Lower leg skin (tissue), 4 donors: ENCODE results near the gene EEF1AKMT2. TPM values are rescaled to one million over a fixed set of nuclear protein-coding genes. Genes with fewer than 3 reads are reported as not detected.

ENCODE experiments used
- DNase-seq, 2 donors: peaks; one replicate each; pipeline ENCODE4 v3.0.0-alpha.2; 2019; ENCODE audit warnings: low spot score in 2 of 2
- H3K4me3 ChIP-seq: fragments of 200-600 bp; sonication (generic); 2 replicates; pipeline ENCODE4 v1.5.1; 2017; ENCODE audit warnings: mild to moderate bottlenecking, low read depth; ENCODE audit not compliant: poor library complexity, severe bottlenecking
- POLR2A ChIP-seq, 2 donors: fragments of 450-650 bp; IDR thresholded peaks; one replicate each; pipeline ENCODE4 v1.6.1; 2016 to 2017; ENCODE audit warnings: antibody characterized with exemption in 2 of 2, mild to moderate bottlenecking in 1 of 2, moderate library complexity in 1 of 2
- WGBS, 2 donors: methylation state at CpG; one replicate each; pipeline ENCODE4 v1.1.5; 2018; 5-methylcytosine and 5-hydroxymethylcytosine counted together
- intact Hi-C: fragments of 100-400 bp; cut with DNase I; formaldehyde crosslinking; loops from one replicate; pipeline ENCODE4 v1.15.0; 2023; ENCODE audit warnings: low total_unique reads
- total RNA-seq, 4 donors: library from RNA; depleted of rRNA; stranded (reverse); fragments of >200 nt; gene quantifications; one replicate each; pipeline ENCODE4 v1.1.0, GENCODE V29; 2016
- TF ChIP-seq, protein P1 (sequence below), 3 donors: fragments of 450-650 bp; IDR thresholded peaks; one replicate each; pipeline ENCODE4 v1.5.1; 2016; ENCODE audit warnings: antibody characterized with exemption in 3 of 3, mild to moderate bottlenecking in 3 of 3, moderate library complexity in 2 of 3

The EEF1AKMT2 gene
- total RNA-seq, 4 donors from 2014 or later = 10.6 to 18.8 (median 14.4) TPM

DNA sequence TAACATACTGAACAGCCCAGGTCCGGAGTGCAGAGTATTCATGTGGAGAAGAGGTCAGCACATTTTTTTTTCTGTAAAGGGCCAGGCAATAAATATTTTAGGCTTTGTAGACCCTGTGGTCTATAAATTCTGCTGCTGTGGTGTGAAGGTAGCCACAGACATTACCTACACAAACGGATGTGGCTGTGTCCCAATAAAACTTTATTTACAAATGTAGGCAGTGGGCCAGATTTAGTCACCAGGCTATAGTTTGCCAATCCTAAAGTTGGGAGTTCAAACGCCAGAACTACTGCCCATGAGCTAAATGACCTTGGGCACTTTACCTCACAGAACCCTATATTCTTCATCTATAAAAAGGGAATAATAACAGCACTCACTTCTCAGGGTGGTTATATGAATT is 60.9 kb downstream of the EEF1AKMT2 start:
- intact Hi-C loops = loop anchor here (10.0 kb wide), 1 partner anchor 106 kb away; no protein-coding TSS in a partner anchor
- 69 to 74% methylated on average over 3 of the region's 3 CpGs for WGBS, 2 donors
- no peak for DNase-seq
- H3K4me3 ChIP-seq = no peak overlapping the region
- TF ChIP-seq POLR2A (IDR thresholded peaks at IDR 0.05) = no peak
- TF ChIP-seq, protein P1, sequence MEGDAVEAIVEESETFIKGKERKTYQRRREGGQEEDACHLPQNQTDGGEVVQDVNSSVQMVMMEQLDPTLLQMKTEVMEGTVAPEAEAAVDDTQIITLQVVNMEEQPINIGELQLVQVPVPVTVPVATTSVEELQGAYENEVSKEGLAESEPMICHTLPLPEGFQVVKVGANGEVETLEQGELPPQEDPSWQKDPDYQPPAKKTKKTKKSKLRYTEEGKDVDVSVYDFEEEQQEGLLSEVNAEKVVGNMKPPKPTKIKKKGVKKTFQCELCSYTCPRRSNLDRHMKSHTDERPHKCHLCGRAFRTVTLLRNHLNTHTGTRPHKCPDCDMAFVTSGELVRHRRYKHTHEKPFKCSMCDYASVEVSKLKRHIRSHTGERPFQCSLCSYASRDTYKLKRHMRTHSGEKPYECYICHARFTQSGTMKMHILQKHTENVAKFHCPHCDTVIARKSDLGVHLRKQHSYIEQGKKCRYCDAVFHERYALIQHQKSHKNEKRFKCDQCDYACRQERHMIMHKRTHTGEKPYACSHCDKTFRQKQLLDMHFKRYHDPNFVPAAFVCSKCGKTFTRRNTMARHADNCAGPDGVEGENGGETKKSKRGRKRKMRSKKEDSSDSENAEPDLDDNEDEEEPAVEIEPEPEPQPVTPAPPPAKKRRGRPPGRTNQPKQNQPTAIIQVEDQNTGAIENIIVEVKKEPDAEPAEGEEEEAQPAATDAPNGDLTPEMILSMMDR (IDR thresholded peaks at IDR 0.05) = no peak

DNA sequence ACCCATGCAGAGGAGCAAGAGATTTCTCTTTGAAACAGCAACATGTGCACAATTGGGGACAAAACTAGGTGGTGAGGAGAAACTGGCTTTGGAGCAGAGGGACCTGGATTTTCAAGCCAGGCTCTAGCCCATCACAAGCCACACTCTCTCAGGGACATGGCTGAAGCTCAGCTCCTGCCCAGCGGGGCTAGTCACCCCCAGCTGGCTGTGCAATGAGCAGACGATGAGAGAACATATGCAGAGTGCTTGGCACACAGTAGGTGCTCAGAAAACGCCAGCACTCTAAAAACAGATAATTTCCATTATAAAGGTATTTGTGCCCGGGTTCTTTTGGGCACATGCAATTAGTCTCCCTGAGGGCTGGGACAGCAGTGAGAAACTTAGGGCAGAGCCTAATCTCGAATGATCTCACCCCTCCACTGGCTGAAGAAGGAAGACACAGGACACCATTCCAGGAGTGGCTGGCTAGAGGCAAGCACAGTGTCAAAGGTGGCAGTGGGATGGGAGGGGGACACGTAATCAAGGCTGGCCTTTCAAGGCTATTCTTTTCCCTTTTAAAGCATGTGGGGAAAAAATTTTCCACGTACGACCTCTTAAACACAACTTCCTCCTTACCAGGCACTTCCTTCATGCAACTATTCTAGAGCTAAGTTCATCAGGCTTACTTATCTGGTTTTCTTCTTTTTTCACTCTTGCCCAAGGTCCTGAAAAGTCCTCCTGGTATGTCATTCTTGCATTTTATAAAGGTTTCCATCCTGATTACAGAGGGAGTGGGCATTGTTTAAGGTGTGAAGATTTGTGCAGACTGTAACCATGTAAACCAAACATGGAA is 62.6 kb downstream of the EEF1AKMT2 start:
- intact Hi-C loops = no loop called here
- peak in 1 of 2 donors; percentile 52 for DNase-seq
- TF ChIP-seq, protein P1 (IDR thresholded peaks at IDR 0.05) = no peak
- TF ChIP-seq POLR2A (IDR thresholded peaks at IDR 0.05) = no peak
- no peak overlapping the region for H3K4me3 ChIP-seq
- 57 to 59% methylated on average over 8 of the region's 8 CpGs for WGBS, 2 donors

DNA sequence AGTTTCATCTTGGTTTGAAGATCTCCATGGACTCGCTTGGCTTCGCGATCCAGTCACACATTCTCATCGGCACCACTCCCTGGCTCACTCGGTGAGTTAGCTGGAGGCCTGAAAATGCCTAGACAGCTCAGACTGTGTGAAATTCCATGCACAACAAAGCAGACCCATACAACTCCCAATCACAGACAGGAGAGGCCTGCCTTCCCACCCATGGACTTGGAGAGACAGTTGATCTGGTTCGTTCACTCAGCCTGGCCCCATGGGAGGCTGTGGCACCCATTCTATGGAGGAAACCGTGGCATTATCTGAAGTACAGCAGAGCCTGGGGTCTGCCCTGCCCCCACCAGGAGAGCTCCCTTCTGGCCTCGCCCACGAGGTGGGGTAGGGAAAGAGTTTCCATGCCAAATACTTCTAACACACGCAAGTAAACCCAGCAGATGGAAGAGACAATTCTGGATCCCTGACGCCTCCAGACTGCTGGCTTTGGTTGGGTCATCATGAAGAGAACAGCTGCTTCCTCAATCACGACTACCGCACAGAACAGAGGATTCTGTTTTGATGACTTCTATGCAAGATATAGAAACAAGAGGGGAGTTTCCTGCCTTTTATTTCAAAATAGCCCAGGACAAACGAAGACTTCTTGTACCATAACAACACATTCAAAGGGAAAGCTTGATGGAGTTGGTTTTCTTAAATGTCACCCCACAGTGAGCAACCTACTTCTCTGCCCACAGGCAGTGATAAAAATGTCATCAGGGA is 63.4 kb downstream of the EEF1AKMT2 start:
- H3K4me3 ChIP-seq = no peak overlapping the region
- TF ChIP-seq, protein P1 (IDR thresholded peaks at IDR 0.05) = no peak
- no peak for TF ChIP-seq POLR2A (IDR thresholded peaks at IDR 0.05)
- WGBS, 2 donors = 37 to 40% methylated on average over 14 of the region's 14 CpGs
- peak in 1 of 2 donors; percentile 86 for DNase-seq
- intact Hi-C loops = no loop called here

DNA sequence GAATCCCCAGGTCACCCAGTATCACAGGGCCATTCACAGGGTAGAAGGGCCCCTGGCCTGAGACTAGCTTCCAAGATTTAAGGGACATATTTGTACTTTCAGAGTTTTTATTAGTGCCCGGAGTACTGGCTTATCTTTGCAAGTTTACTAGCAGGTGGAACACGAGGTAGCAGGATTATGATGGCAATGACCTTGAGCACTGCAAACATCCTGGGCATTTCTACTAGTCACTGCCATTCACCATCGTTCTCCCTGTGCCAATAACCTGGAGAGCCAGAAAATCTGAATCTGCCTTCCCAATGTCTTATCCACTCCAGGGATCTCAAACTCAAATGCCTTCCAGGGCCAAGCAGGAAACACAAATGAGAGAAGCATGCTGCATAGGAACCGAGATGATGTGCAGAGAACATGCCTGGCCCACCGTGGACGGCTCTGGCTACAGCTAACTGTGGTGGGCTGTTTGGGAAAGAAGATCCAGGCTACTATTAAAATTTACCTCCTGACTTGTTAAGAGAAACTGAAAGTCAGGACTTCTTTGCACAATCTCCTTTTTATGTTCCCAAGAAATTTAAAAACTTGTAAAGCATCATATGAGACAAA is 64.2 kb downstream of the EEF1AKMT2 start:
- TF ChIP-seq, protein P1 (IDR thresholded peaks at IDR 0.05) = no peak
- TF ChIP-seq POLR2A (IDR thresholded peaks at IDR 0.05) = no peak
- 42 to 47% methylated on average over 6 of the region's 6 CpGs for WGBS, 2 donors
- DNase-seq = peak in 1 of 2 donors; percentile 45

DNA sequence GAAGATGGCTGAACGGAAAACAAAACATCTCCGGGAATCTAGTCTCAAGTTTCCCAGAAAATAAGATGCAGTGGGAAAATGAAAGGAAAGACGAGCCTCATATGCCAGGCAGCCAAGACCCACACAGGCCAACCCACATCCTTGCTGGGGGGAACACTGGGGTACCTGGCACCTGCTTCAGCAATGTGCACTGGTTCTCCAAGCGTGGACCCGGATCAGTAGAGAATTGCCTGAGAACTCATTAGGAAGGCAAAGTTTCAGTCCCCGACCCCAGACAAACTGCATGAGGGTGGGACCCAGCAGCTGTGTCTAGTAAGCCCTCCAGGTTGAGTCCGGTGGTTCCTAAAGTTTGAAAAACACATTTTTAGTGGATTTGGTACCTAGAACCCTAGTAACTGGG is 65.9 kb downstream of the EEF1AKMT2 start:
- WGBS, 2 donors = 82 to 96% methylated on average over 7 of the region's 7 CpGs
- intact Hi-C loops = no loop called here
- no peak overlapping the region for H3K4me3 ChIP-seq
- TF ChIP-seq, protein P1 (IDR thresholded peaks at IDR 0.05) = no peak
- no peak for TF ChIP-seq POLR2A (IDR thresholded peaks at IDR 0.05)
- DNase-seq = peak in 1 of 2 donors; percentile 68

More for the DNA sequence above, 64.2 kb downstream of the EEF1AKMT2 start:
- intact Hi-C loops = no loop called here
- H3K4me3 ChIP-seq = no peak overlapping the region
